CD4-positive, CD25-positive, alpha-beta regulatory T cell (primary cell): ENCODE data around the gene CBFA2T2. TPM values are rescaled to one million over a fixed set of nuclear protein-coding genes. Genes with fewer than 3 reads are reported as not detected.

ENCODE experiments used
- ATAC-seq, 2 donors: fragments of 150-1000 bp; cut with Tn5 transposase; one replicate each; pipeline ENCODE4 v1.10.0; 2021; ENCODE audit warnings: low read depth in 2 of 2, moderate number of reproducible peaks in 2 of 2, moderate library complexity in 1 of 2
- DNase-seq, 3 donors: peaks; one replicate each; pipeline versions ENCODE4 v3.0.0 to v3.0.0-alpha.2; 2012 to 2022; ENCODE audit warnings: mixed read lengths in 1 of 3
- H3K27ac ChIP-seq: one replicate; pipeline ENCODE4 v1.7.0; 2013; ENCODE audit warnings: mild to moderate bottlenecking, low read length; ENCODE audit not compliant: insufficient read depth, poor library complexity, severe bottlenecking
- H3K27me3 ChIP-seq: one replicate; pipeline ENCODE4 v1.7.0; 2013; ENCODE audit warnings: low read length; ENCODE audit not compliant: control insufficient read depth, insufficient read depth
- H3K36me3 ChIP-seq: one replicate; pipeline ENCODE4 v1.7.0; 2013; ENCODE audit warnings: mild to moderate bottlenecking, low read length, moderate library complexity; ENCODE audit not compliant: control insufficient read depth, insufficient read depth
- H3K4me1 ChIP-seq: 2 replicates; pipeline ENCODE4 v1.7.0; 2013; ENCODE audit warnings: mild to moderate bottlenecking, low read length; ENCODE audit not compliant: insufficient read depth, control insufficient read depth, poor library complexity, severe bottlenecking
- H3K4me3 ChIP-seq: one replicate; pipeline ENCODE4 v1.7.0; 2013; ENCODE audit warnings: low read depth, mild to moderate bottlenecking, low read length, moderate library complexity
- H3K9me3 ChIP-seq, 2 experiments: 1 replicate in 1 of 2; 2 replicates in 1 of 2; pipeline ENCODE4 v1.7.0; 2013; ENCODE audit warnings: low read length in 2 of 2, mild to moderate bottlenecking in 1 of 2, moderate library complexity in 1 of 2; ENCODE audit not compliant: control insufficient read depth in 2 of 2
- H3K27ac Mint-ChIP-seq, 3 donors: one replicate each; pipeline ENCODE4 v1.8.0; 2020 to 2022; ENCODE audit warnings: mild to moderate bottlenecking in 3 of 3, mixed read lengths in 3 of 3, moderate library complexity in 2 of 3
- H3K27me3 Mint-ChIP-seq: one replicate; pipeline ENCODE4 v1.8.0; 2022; ENCODE audit warnings: mild to moderate bottlenecking, mixed read lengths
- H3K36me3 Mint-ChIP-seq: one replicate; pipeline ENCODE4 v1.8.0; 2020; ENCODE audit warnings: mixed read lengths
- H3K4me1 Mint-ChIP-seq, 4 donors: one replicate each; pipeline ENCODE4 v1.8.0; 2020 to 2022; ENCODE audit warnings: mixed read lengths in 4 of 4, mild to moderate bottlenecking in 1 of 4
- H3K4me3 Mint-ChIP-seq, 4 donors: one replicate each; pipeline ENCODE4 v1.8.0; 2020 to 2022; ENCODE audit warnings: mild to moderate bottlenecking in 4 of 4, mixed read lengths in 4 of 4, moderate library complexity in 3 of 4
- H3K9me3 Mint-ChIP-seq, 7 donors: one replicate each; pipeline ENCODE4 v1.8.0; 2020 to 2022; ENCODE audit warnings: mixed read lengths in 7 of 7, mild to moderate bottlenecking in 3 of 7, moderate library complexity in 2 of 7
- polyA plus RNA-seq, 4 donors: library from polyadenylated mRNA; unstranded; fragments of 300-500 nt; fragmentation: Illumina TruSeq; gene quantifications; one replicate each; pipeline ENCODE4 v1.2.3, GENCODE V29; 2021
- total RNA-seq: library from RNA; stranded (reverse); gene quantifications from one replicate; pipeline ENCODE4 v1.2.3, GENCODE V29; 2022

The CBFA2T2 gene
- total and polyA plus RNA-seq, 5 donors from 2014 or later: 11.8 to 31.0 (median 14.0) TPM

DNA sequence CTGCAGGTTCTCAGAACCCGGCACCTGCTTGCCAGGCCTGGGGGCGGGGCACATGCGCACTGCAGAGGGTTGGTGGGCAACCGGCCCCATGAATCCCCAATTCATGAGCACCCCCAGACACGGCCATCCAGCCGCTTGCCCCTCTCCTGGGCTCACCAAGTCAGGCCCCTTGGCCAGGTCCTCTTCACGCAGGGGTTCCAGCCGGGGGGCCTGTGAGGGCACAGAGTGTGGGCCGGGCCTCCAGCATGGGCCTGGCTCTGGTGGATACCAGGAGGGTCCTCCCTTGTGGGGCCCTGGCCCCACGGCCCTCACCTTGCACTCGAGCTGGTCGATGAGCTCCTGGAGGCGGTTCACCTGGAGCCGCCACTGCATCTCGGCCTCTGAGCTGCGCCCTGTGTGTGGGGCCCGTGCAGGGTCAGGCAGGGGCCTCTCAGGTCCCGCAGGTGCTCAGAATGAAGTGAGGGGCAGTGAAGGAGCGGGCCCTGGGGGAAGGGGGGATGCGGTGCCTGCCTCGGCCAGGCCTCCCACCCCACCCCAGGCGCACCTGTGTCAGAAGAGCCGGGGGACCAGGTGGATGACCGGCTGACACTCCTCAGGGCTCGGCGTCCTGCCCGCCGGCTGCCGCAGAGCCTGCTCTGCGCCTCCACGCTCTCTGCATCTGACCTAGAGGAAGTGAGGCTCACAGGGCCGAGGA lies 169.6 kb downstream of the CBFA2T2 start:
- Histone ChIP-seq H3K9me3 (no peaks in the 10 kb centered on the region), H3K27ac (no peak overlapping the region), H3K36me3 (no peaks in the 10 kb centered on the region), H3K4me1 (peaks cover 26% of the 10 kb centered on the region), H3K4me3 (no peak overlapping the region), H3K27me3 (no peaks in the 10 kb centered on the region)
- Mint-ChIP-seq H3K36me3 (no peaks in the 10 kb centered on the region), H3K4me3 (no peak overlapping the region), H3K9me3 (no peaks in the 10 kb centered on the region), H3K4me1 (peaks cover 2 to 20% (median 11%) of the 10 kb centered on the region in 4 donors), H3K27me3 (no peaks in the 10 kb centered on the region), H3K27ac (no peak overlapping the region)
- DNase-seq (no peak), ATAC-seq (no peak)

DNA sequence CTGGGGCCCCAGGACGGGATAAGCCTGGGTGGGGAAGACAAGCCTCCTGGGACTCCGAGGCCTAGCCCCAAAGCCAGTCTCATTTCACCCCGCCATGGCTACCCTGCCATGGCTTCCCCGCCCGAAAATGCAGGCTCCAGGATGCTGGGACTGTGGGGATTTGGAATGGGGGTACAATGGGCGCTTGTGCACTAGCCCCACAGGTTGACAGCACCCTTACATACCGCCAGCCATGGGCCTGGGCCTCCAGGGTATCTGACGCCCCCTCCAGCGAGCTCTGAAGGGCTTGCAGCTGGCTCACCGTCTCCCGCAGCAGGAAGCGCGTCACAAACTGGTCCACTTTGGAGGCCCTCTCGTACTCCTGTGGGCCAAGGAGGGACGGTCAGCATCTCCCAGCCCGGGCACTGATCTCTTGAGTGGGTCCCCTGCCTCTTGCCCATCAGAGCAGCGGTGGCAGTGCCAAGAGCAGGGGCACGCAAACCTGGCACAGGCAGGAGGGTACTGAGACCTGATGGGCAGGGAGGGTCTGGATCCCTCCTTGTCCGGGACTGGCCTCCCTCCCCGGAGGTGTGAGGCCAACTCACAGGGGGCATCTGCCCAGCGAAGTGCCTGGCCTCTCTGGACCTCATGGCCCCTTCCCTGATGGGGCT lies 170.3 kb downstream of the CBFA2T2 start:
- DNase-seq (no peak), ATAC-seq (no peak)
- Mint-ChIP-seq H3K36me3 (no peaks in the 10 kb centered on the region), H3K9me3 (no peaks in the 10 kb centered on the region), H3K27me3 (no peaks in the 10 kb centered on the region), H3K4me1 (peaks cover 6 to 27% (median 17%) of the 10 kb centered on the region in 4 donors), H3K4me3 (peak overlapping the region in 1 of 4 donors; percentile 80), H3K27ac (no peak overlapping the region)
- Histone ChIP-seq H3K27me3 (no peaks in the 10 kb centered on the region), H3K4me1 (peaks cover 30% of the 10 kb centered on the region), H3K27ac (no peak overlapping the region), H3K36me3 (no peaks in the 10 kb centered on the region), H3K9me3 (no peaks in the 10 kb centered on the region), H3K4me3 (no peak overlapping the region)

DNA sequence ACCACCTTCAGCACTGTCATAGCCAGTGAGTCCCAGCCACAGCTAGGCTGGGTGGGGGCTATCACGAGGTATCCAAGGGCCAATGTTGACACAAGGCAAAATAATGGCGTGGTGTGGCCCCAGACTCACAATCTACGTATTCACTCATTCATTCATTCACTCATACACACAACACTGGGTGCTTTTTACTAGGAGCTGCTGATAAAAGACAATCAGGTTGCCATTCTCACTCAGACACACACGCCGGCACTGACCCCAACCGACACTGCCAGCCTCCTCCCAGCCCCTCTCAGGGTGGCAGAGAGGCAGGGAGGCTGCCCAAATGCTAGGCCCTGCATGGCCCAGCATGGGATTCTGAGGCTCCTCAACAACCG lies 170.8 kb downstream of the CBFA2T2 start:
- no peaks in the 10 kb centered on the region for H3K36me3 ChIP-seq
- no peaks in the 10 kb centered on the region for H3K9me3 Mint-ChIP-seq
- H3K4me3 Mint-ChIP-seq: peak overlapping the region in 1 of 4 donors; percentile 80
- H3K4me1 ChIP-seq: peaks cover 30% of the 10 kb centered on the region
- ATAC-seq (no peak), DNase-seq (no peak)
- no peaks in the 10 kb centered on the region for H3K36me3 Mint-ChIP-seq
- no peaks in the 10 kb centered on the region for H3K9me3 ChIP-seq
- no peaks in the 10 kb centered on the region for H3K27me3 Mint-ChIP-seq
- no peak overlapping the region for H3K4me3 ChIP-seq
- H3K27me3 ChIP-seq: no peaks in the 10 kb centered on the region
- peak overlapping the region in 1 of 3 donors; percentile 36 for H3K27ac Mint-ChIP-seq
- no peak overlapping the region for H3K27ac ChIP-seq
- H3K4me1 Mint-ChIP-seq: peaks cover 6 to 32% (median 18%) of the 10 kb centered on the region in 4 donors

DNA sequence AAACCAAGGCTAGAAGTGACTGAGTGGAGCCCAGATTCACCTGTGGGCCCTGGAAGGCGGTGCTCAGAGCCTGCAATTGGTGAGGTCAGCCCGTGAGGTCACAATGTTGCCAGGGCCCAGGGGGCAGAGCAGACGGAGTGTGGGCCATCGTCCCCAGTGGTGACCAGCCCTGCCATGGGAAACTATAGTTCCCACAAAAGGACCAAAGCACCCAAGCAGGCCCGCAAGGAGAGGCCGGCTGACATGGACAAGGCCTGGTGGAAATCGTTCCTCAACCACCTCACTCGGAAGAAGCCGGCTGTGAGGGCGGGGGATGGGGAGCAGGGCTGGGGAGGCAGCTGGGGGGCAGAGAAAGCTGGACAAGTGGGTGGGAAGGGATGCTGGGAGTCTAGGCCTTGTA lies 172.3 kb downstream of the CBFA2T2 start, which contains the start of gene C20orf144:
TSS of gene C20orf144 (plus strand) at position 156 of the 400 bp plus-strand sequence. CDS start at position 175, 19 bp downstream.
- H3K27me3 ChIP-seq: no peaks in the 10 kb centered on the region
- Mint-ChIP-seq H3K27ac (peak within 1 kb of the TSS; percentile 83 to 98 (median 89)), H3K4me3 (peak within 1 kb of the TSS; percentile 90 to 97 (median 94)), H3K4me1 (peaks cover 11 to 39% (median 23%) of the 10 kb centered on the region in 4 donors), H3K27me3 (no peaks in the 10 kb centered on the region), H3K9me3 (no peaks in the 10 kb centered on the region), H3K36me3 (no peaks in the 10 kb centered on the region)
- H3K4me1 ChIP-seq: peaks cover 43% of the 10 kb centered on the region
- peak within 1 kb of the TSS; percentile 87 for H3K27ac ChIP-seq
- ATAC-seq (no peak), DNase-seq (no peak)
- no peaks in the 10 kb centered on the region for H3K9me3 ChIP-seq
- H3K4me3 ChIP-seq: peak within 1 kb of the TSS; percentile 64
- H3K36me3 ChIP-seq: no peaks in the 10 kb centered on the region

DNA sequence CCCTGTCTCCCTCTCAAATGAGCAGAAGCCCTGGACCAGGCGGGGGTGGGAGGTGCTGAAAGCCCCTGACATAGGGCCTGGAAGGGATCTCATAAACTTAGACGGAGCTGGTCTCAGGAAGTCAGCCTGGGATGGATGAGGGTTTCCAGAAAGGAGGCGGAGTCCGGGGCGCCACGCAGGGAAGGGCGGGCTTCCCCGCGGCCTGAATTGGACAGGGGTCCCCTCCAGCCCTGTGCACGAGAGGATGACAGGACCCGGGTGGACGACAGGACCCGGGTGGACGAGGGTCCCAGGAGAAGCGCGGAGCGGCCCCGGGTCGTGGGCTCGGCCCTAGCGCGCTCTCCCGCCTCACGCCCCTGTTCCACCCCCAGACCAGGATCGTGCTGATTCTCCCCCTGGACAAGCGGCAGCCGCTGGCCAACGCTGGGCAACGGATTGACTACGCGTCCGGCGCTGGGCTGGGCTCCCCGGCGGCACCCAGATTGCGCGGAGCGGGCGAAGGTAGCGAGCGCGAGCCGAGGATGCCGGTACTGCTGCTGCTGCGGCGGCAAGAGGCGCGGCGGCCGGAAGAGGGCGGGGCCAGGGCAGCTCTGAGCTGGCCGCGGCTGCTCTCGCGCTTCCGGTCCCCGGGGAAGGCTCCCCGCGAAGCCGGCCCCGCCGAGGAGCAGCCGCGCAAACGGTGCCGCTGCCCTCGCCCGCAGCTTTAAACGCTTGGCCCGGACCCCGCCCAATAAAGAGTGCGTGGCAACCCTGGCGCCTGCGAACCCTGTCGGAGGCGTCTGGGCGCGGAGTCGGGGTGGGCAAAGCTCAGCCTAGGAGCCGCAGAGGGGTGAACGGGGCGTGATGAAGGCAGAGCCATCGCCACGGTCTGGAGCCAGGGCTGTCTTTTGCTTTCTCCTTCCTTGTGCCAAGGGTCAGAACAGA lies 173.5 kb downstream of the CBFA2T2 start:
- ATAC-seq (peak; percentile 73), DNase-seq (peak; percentile 80 to 94 (median 84))
- peaks cover 11 to 44% (median 23%) of the 10 kb centered on the region in 4 donors for H3K4me1 Mint-ChIP-seq
- Histone ChIP-seq H3K27ac (peak overlapping the region; percentile 87), H3K27me3 (no peaks in the 10 kb centered on the region), H3K36me3 (no peaks in the 10 kb centered on the region), H3K9me3 (no peaks in the 10 kb centered on the region), H3K4me1 (peaks cover 56% of the 10 kb centered on the region), H3K4me3 (peak overlapping the region; percentile 64)
- no peaks in the 10 kb centered on the region for H3K36me3 Mint-ChIP-seq
- no peaks in the 10 kb centered on the region for H3K9me3 Mint-ChIP-seq
- peak overlapping the region; percentile 95 to 98 (median 97) for H3K27ac Mint-ChIP-seq
- H3K27me3 Mint-ChIP-seq: no peaks in the 10 kb centered on the region
- peak overlapping the region; percentile 90 to 97 (median 94) for H3K4me3 Mint-ChIP-seq

DNA sequence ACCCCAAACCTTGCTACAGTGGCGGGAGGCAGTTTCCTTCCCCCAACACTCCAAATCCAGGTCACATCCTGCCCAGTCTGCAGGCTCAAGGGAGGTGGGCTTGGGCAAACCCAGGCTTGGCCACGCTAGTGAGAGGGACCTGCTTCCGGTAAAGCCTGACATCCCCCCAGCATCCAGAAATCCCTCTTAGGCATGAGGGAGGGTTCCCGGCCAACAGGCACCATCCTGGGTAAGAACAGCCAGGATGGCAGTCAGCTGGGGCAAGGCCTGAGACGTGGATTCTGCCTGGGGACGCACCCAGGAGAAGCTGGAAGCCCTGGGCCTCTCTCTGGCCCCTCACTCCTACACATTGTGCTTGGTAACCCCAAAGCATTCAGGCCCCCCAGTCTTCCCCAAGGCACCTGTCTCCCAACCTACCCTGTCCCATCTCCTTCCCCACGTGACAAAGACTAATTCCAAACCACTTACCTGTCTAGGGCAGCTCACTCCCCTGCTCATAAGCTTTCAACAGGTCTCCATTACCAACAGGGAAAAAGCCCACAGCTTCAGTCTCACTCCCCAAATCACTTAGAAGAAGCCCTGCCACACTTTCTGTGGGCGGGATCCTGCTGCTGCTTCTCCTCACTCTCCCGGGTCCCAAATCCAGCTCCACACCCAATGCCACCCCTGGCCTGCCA lies 174.3 kb downstream of the CBFA2T2 start:
- Histone ChIP-seq H3K9me3 (no peaks in the 10 kb centered on the region), H3K4me3 (peak overlapping the region; percentile 61), H3K27ac (peak overlapping the region; percentile 87), H3K4me1 (peaks cover 56% of the 10 kb centered on the region), H3K36me3 (no peaks in the 10 kb centered on the region), H3K27me3 (no peaks in the 10 kb centered on the region)
- DNase-seq (no peak), ATAC-seq (no peak)
- H3K4me1 Mint-ChIP-seq: peaks cover 11 to 50% (median 23%) of the 10 kb centered on the region in 4 donors
- peak overlapping the region; percentile 95 to 98 (median 97) for H3K27ac Mint-ChIP-seq
- H3K36me3 Mint-ChIP-seq: no peaks in the 10 kb centered on the region
- no peaks in the 10 kb centered on the region for H3K27me3 Mint-ChIP-seq
- no peaks in the 10 kb centered on the region for H3K9me3 Mint-ChIP-seq
- H3K4me3 Mint-ChIP-seq: peak overlapping the region; percentile 61 to 97 (median 92)

DNA sequence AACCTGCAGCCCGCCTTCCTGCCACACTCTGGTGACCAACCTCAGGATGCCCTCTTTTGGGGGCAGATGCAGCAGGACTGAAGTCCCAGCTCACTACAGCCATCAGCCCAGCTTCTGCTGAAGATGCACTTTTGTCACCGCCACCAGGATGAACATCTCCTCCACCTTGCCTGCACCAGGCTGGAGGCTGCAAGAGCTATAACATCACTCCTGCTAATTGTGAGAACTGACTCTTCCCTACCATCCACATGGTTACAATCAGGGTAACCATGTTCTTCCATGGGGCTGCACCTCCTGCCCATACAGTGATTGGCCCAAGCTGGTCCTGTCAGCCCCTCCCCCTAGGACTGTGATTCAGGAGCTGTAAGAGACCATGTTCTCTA lies 174.9 kb downstream of the CBFA2T2 start:
- no peak for ATAC-seq
- Histone ChIP-seq H3K27me3 (no peaks in the 10 kb centered on the region), H3K27ac (peak overlapping the region; percentile 87), H3K36me3 (no peaks in the 10 kb centered on the region), H3K4me3 (no peak overlapping the region), H3K9me3 (no peaks in the 10 kb centered on the region), H3K4me1 (peaks cover 56% of the 10 kb centered on the region)
- peaks cover 11 to 50% (median 23%) of the 10 kb centered on the region in 4 donors for H3K4me1 Mint-ChIP-seq
- peak overlapping the region; percentile 61 to 97 (median 92) for H3K4me3 Mint-ChIP-seq
- no peaks in the 10 kb centered on the region for H3K9me3 Mint-ChIP-seq
- no peak for DNase-seq
- peak overlapping the region; percentile 95 to 98 (median 97) for H3K27ac Mint-ChIP-seq
- H3K36me3 Mint-ChIP-seq: no peaks in the 10 kb centered on the region
- no peaks in the 10 kb centered on the region for H3K27me3 Mint-ChIP-seq
